GM23338 (cell line): Measurements from ENCODE around the gene PALLD. TPM values are rescaled to one million over a fixed set of nuclear protein-coding genes. Genes with fewer than 3 reads are reported as not detected.

Experiments
- ATAC-seq: fragments of 200-7000 bp; cut with Tn5 transposase; 3 replicates; pipeline ENCODE4 v1.9.1; 2020
- DNase-seq: peaks from one replicate; pipeline ENCODE4 v3.0.0-alpha.2; 2015; ENCODE audit warnings: low spot score
- H2AFZ ChIP-seq: fragments of 200-600 bp; sonication (generic); 2 replicates; pipeline ENCODE4 v1.8.0; 2016; ENCODE audit warnings: antibody characterized with exemption, mild to moderate bottlenecking, moderate library complexity
- H3F3A ChIP-seq: fragments of 200-600 bp; sonication (generic); replicated peaks from 2 replicates; pipeline ENCODE4 v1.8.0; 2017; ENCODE audit warnings: antibody characterized with exemption, mixed run types, low read depth
- H3K27ac ChIP-seq: fragments of 200-600 bp; sonication (generic); 2 replicates; pipeline ENCODE4 v1.6.1; 2016; ENCODE audit warnings: low read depth
- H3K27me3 ChIP-seq: fragments of 200-600 bp; sonication (generic); 2 replicates; pipeline ENCODE4 v1.8.0; 2016; ENCODE audit warnings: mild to moderate bottlenecking, mixed run types, moderate library complexity; ENCODE audit not compliant: insufficient read depth
- H3K36me3 ChIP-seq: fragments of 200-600 bp; sonication (generic); 2 replicates; pipeline ENCODE4 v1.8.0; 2016; ENCODE audit warnings: mild to moderate bottlenecking; ENCODE audit not compliant: insufficient read depth
- H3K4me1 ChIP-seq: fragments of 200-600 bp; sonication (generic); 2 replicates; pipeline ENCODE4 v1.8.0; 2016; ENCODE audit warnings: mild to moderate bottlenecking, moderate library complexity; ENCODE audit not compliant: insufficient read depth
- H3K4me2 ChIP-seq: fragments of 200-600 bp; sonication (generic); 2 replicates; pipeline ENCODE4 v1.7.1; 2017; ENCODE audit warnings: mixed run types
- H3K4me3 ChIP-seq: fragments of 200-600 bp; sonication (generic); 2 replicates; pipeline ENCODE4 v1.6.1; 2016; ENCODE audit warnings: mixed run types
- H3K79me2 ChIP-seq: fragments of 200-600 bp; sonication (generic); replicated peaks from 2 replicates; pipeline ENCODE4 v1.8.0; 2017; ENCODE audit warnings: mild to moderate bottlenecking; ENCODE audit not compliant: insufficient read depth
- H3K9me2 ChIP-seq: fragments of 200-600 bp; sonication (generic); 2 replicates; pipeline ENCODE4 v1.8.0; 2017; ENCODE audit not compliant: insufficient read depth
- H4K20me1 ChIP-seq: fragments of 200-600 bp; sonication (generic); replicated peaks from 2 replicates; pipeline ENCODE4 v1.8.0; 2017; ENCODE audit warnings: mild to moderate bottlenecking; ENCODE audit not compliant: insufficient read depth
- H3K27ac Mint-ChIP-seq: 2 replicates; pipeline ENCODE4 v1.8.0; 2020; ENCODE audit warnings: inconsistent platforms, mild to moderate bottlenecking, moderate library complexity, mixed read lengths
- H3K27me3 Mint-ChIP-seq: 3 replicates; pipeline ENCODE4 v1.8.0; 2022; ENCODE audit warnings: low read depth, mild to moderate bottlenecking, moderate library complexity, mixed read lengths, inconsistent platforms; ENCODE audit not compliant: insufficient read depth, poor library complexity
- H3K36me3 Mint-ChIP-seq: 3 replicates; pipeline ENCODE4 v1.8.0; 2021; ENCODE audit warnings: low read depth, mild to moderate bottlenecking, inconsistent platforms, moderate library complexity, mixed read lengths
- H3K4me1 Mint-ChIP-seq: 3 replicates; pipeline ENCODE4 v1.8.0; 2020; ENCODE audit warnings: mild to moderate bottlenecking, inconsistent platforms, mixed read lengths
- H3K4me3 Mint-ChIP-seq: 3 replicates; pipeline ENCODE4 v1.8.0; 2021; ENCODE audit warnings: moderate library complexity, mild to moderate bottlenecking, inconsistent platforms, mixed read lengths
- H3K9me3 Mint-ChIP-seq: 3 replicates; pipeline ENCODE4 v1.8.0; 2020; ENCODE audit warnings: moderate library complexity, mild to moderate bottlenecking, inconsistent platforms, mixed read lengths
- CREB1 ChIP-seq: fragments of 250-450 bp; sonication (Bioruptor Pico); IDR thresholded peaks from 2 replicates; pipeline ENCODE4 v1.5.0; 2020; ENCODE audit warnings: low read depth, mild to moderate bottlenecking, moderate library complexity
- ETS1 ChIP-seq: IDR thresholded peaks from 2 replicates; pipeline ENCODE4 v1.6.1; 2016; ENCODE audit warnings: antibody characterized with exemption
- EZH2 ChIP-seq: fragments of 200-600 bp; sonication (generic); IDR thresholded peaks from one replicate; pipeline ENCODE4 v1.8.0; 2017; ENCODE audit warnings: antibody characterized with exemption, mild to moderate bottlenecking, low read depth; ENCODE audit not compliant: unreplicated experiment
- EZH2phosphoT487 ChIP-seq: fragments of 200-600 bp; sonication (generic); IDR thresholded peaks from one replicate; pipeline ENCODE4 v1.8.1; 2018; ENCODE audit warnings: antibody characterized with exemption; ENCODE audit not compliant: unreplicated experiment
- JUNB ChIP-seq: IDR thresholded peaks from one replicate; pipeline ENCODE4 v1.6.1; 2016; ENCODE audit warnings: antibody characterized with exemption; ENCODE audit not compliant: unreplicated experiment
- NANOG ChIP-seq: IDR thresholded peaks from 2 replicates; pipeline ENCODE4 v1.6.1; 2016; ENCODE audit warnings: antibody characterized with exemption, borderline replicate concordance
- POLR2AphosphoS5 ChIP-seq: IDR thresholded peaks from 2 replicates; pipeline ENCODE4 v1.6.1; 2016; ENCODE audit warnings: antibody characterized with exemption, low read depth
- REST ChIP-seq: IDR thresholded peaks from one replicate; pipeline ENCODE4 v1.6.1; 2018; ENCODE audit warnings: antibody characterized with exemption; ENCODE audit not compliant: unreplicated experiment
- STAT1 ChIP-seq: IDR thresholded peaks from one replicate; pipeline ENCODE4 v1.6.1; 2016; ENCODE audit warnings: antibody characterized with exemption; ENCODE audit not compliant: unreplicated experiment
- ZNF114 ChIP-seq: fragments of 250-450 bp; sonication (Bioruptor Pico); IDR thresholded peaks from 2 replicates; pipeline ENCODE4 v1.5.0; 2020; ENCODE audit warnings: mild to moderate bottlenecking, moderate library complexity
- ZNF331 ChIP-seq: fragments of 250-450 bp; sonication (Bioruptor Pico); IDR thresholded peaks from 2 replicates; pipeline ENCODE4 v1.5.0; 2020; ENCODE audit warnings: low read depth, mild to moderate bottlenecking, moderate library complexity
- ZNF462 ChIP-seq: fragments of 250-450 bp; sonication (Bioruptor Pico); IDR thresholded peaks from 2 replicates; pipeline ENCODE4 v1.5.0; 2020; ENCODE audit warnings: mild to moderate bottlenecking, moderate library complexity
- polyA plus RNA-seq: library from polyadenylated mRNA; unstranded; fragments of >200 nt; fragmentation: Nextera tagmentation; extraction: Ambion mirVana; gene quantifications from 2 replicates; pipeline ENCODE4 v1.2.1, GENCODE V29; 2016
- total RNA-seq: library from RNA; depleted of rRNA; stranded (reverse); fragments of >200 nt; shearing (Covaris generic); gene quantifications from 2 replicates; pipeline ENCODE4 v1.2.3, GENCODE V29; 2014
- TF ChIP-seq, protein P1 (sequence below), 2 experiments: fragments of 200-600 bp in 1 of 2; sonication (generic) in 1 of 2; conservative IDR thresholded peaks; 2 replicates each; pipeline versions ENCODE4 v1.5.1 to v1.6.1; 2016 to 2017; ENCODE audit warnings: antibody characterized with exemption in 2 of 2, low read depth in 2 of 2, mild to moderate bottlenecking in 2 of 2, moderate library complexity in 1 of 2

Gene PALLD
- total and polyA plus RNA-seq, 2 experiments from 2014 or later, result 13.1 to 30.2 TPM

GRCh38 chr4:168629566-168629965, 132.7 kb downstream of the PALLD start:
- Mint-ChIP-seq H3K27me3 (peaks cover 9% of the 10 kb centered on the region), H3K4me3 (no peak overlapping the region), H3K4me1 (peaks cover 44% of the 10 kb centered on the region), H3K36me3 (no peaks in the 10 kb centered on the region), H3K9me3 (no peaks in the 10 kb centered on the region; the same call in 2 of the 3 replicates), H3K27ac (no peak overlapping the region)
- peaks cover 29% of the 10 kb centered on the region for H3K4me1 ChIP-seq
- no peak for TF ChIP-seq CREB1 (CRISPR knock-in tag)
- TF ChIP-seq JUNB, result no peak
- TF ChIP-seq POLR2AphosphoS5, result no peak
- no peak for TF ChIP-seq ZNF462 (CRISPR knock-in tag)
- TF ChIP-seq, protein P1, sequence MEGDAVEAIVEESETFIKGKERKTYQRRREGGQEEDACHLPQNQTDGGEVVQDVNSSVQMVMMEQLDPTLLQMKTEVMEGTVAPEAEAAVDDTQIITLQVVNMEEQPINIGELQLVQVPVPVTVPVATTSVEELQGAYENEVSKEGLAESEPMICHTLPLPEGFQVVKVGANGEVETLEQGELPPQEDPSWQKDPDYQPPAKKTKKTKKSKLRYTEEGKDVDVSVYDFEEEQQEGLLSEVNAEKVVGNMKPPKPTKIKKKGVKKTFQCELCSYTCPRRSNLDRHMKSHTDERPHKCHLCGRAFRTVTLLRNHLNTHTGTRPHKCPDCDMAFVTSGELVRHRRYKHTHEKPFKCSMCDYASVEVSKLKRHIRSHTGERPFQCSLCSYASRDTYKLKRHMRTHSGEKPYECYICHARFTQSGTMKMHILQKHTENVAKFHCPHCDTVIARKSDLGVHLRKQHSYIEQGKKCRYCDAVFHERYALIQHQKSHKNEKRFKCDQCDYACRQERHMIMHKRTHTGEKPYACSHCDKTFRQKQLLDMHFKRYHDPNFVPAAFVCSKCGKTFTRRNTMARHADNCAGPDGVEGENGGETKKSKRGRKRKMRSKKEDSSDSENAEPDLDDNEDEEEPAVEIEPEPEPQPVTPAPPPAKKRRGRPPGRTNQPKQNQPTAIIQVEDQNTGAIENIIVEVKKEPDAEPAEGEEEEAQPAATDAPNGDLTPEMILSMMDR (conservative IDR thresholded peaks at IDR 0.05; ENCODE audit: low read depth in 2 of 2), result no peak
- no peak for TF ChIP-seq REST
- no peak for TF ChIP-seq ETS1
- TF ChIP-seq ZNF331 (CRISPR knock-in tag), result no peak
- TF ChIP-seq EZH2, result no peak
- no peak for TF ChIP-seq EZH2phosphoT487
- no peak for TF ChIP-seq ZNF114 (CRISPR knock-in tag)
- TF ChIP-seq STAT1, result no peak
- no peak for TF ChIP-seq NANOG
- H4K20me1 ChIP-seq, result no peaks in the 10 kb centered on the region
- H3K4me2 ChIP-seq, result no peak overlapping the region
- H3K27ac ChIP-seq, result no peak overlapping the region
- no peak overlapping the region for H3K4me3 ChIP-seq
- ATAC-seq, result no peak
- H2AFZ ChIP-seq, result no peak overlapping the region
- no peaks in the 10 kb centered on the region for H3K36me3 ChIP-seq
- DNase-seq, result no peak
- H3K9me2 ChIP-seq, result no peaks in the 10 kb centered on the region
- H3K79me2 ChIP-seq, result no peaks in the 10 kb centered on the region
- H3F3A ChIP-seq, result peaks cover 3% of the 10 kb centered on the region; the same call in 1 of the 2 replicates
- H3K27me3 ChIP-seq, result peaks cover 29% of the 10 kb centered on the region
